22Rv1 (cell line): Measurements from ENCODE around the gene MFAP3L.

ENCODE experiments used
- H3K27ac ChIP-seq: fragments of 450-650 bp; 2 replicates; pipeline ENCODE4 v1.5.1; 2017
- ZFX ChIP-seq: fragments of 450-650 bp; IDR thresholded peaks from 2 replicates; pipeline ENCODE4 v1.6.1; 2017; ENCODE audit warnings: antibody characterized with exemption, borderline replicate concordance
- TF ChIP-seq, protein P1 (sequence below): fragments of 450-650 bp; IDR thresholded peaks from 2 replicates; pipeline ENCODE4 v1.5.1; 2017; ENCODE audit warnings: mild to moderate bottlenecking

Gene MFAP3L

GRCh38 chr4:170022211-170022610, 4.0 kb downstream of the MFAP3L start:
- no peak overlapping the region for H3K27ac ChIP-seq
- no peak for TF ChIP-seq ZFX
- TF ChIP-seq, protein P1, sequence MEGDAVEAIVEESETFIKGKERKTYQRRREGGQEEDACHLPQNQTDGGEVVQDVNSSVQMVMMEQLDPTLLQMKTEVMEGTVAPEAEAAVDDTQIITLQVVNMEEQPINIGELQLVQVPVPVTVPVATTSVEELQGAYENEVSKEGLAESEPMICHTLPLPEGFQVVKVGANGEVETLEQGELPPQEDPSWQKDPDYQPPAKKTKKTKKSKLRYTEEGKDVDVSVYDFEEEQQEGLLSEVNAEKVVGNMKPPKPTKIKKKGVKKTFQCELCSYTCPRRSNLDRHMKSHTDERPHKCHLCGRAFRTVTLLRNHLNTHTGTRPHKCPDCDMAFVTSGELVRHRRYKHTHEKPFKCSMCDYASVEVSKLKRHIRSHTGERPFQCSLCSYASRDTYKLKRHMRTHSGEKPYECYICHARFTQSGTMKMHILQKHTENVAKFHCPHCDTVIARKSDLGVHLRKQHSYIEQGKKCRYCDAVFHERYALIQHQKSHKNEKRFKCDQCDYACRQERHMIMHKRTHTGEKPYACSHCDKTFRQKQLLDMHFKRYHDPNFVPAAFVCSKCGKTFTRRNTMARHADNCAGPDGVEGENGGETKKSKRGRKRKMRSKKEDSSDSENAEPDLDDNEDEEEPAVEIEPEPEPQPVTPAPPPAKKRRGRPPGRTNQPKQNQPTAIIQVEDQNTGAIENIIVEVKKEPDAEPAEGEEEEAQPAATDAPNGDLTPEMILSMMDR, result no peak

GRCh38 chr4:170017252-170017651, 8.9 kb downstream of the MFAP3L start:
- TF ChIP-seq ZFX, result no peak
- TF ChIP-seq, protein P1, result no peak

DNA sequence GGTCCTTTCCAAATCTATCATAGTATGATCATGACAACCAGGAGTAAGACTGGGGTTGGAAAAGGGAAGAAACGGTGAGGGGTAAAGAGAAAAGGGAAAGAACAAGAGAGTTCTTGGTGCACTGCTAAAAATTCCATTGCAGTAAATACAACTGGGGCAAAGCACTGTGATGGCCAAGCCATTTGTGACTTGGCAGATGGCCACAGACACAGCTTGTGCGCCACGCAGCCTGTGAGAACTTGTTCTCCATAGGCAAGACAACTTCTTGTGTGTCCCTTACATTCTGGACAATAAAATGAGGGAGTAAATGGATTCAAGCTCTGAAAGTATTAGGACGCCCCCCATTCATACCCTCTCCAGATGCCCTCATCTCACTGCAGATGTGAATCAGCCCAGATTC, 10.9 kb downstream of the MFAP3L start:
- no peak for TF ChIP-seq ZFX
- TF ChIP-seq, protein P1, result no peak
- no peak overlapping the region for H3K27ac ChIP-seq

More at GRCh38 chr4:170017252-170017651, 8.9 kb downstream of the MFAP3L start:
- H3K27ac ChIP-seq, result no peak overlapping the region

DNA sequence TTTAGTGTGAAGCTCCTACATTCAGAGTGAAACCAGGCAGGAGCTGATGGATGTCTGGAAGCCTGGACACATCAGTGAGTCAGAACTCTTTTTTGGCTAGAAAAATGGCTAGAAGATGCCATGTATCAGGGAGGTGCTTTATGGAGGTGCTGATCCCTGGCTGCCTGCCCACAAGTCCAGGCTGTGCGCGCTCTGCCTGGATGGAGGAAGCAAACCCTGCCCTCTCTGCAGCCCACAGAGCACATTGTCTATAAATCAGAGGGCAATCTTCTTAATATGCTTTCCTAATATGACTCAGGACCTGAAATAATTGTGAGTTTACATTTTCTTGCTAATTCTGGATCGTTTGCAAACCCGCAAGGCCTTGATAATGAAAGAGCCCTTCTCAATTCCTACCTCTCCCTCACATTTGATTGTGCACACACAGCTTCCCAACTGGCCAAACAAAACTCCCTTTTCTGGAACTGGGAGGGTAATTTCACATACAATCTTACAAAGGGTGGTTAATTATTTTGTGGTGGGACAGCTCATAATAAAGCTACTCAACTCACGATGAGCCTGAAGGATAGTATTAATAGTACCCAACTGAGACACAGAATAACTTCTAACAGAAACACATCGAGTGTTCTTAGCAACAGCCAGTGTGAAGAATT, 11.7 kb downstream of the MFAP3L start:
- TF ChIP-seq, protein P1, result no peak
- no peak for TF ChIP-seq ZFX
- no peak overlapping the region for H3K27ac ChIP-seq

DNA sequence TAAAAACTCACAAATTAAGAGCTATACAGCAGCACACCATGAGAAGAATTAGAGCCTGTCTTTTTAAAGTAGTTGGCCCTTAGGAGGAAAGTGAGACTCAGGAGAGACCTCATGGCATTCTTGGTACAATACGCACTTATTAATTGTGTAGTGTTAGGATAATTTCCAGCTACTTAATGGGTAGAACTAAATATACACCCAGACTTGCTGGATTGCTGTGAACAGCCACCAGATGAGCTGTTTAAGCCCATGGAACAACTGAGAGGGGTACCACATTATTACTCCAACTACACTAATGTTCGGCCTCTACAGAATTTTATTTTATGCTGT, 13.6 kb downstream of the MFAP3L start:
- no peak overlapping the region for H3K27ac ChIP-seq
- TF ChIP-seq, protein P1, result no peak
- TF ChIP-seq ZFX, result no peak

DNA sequence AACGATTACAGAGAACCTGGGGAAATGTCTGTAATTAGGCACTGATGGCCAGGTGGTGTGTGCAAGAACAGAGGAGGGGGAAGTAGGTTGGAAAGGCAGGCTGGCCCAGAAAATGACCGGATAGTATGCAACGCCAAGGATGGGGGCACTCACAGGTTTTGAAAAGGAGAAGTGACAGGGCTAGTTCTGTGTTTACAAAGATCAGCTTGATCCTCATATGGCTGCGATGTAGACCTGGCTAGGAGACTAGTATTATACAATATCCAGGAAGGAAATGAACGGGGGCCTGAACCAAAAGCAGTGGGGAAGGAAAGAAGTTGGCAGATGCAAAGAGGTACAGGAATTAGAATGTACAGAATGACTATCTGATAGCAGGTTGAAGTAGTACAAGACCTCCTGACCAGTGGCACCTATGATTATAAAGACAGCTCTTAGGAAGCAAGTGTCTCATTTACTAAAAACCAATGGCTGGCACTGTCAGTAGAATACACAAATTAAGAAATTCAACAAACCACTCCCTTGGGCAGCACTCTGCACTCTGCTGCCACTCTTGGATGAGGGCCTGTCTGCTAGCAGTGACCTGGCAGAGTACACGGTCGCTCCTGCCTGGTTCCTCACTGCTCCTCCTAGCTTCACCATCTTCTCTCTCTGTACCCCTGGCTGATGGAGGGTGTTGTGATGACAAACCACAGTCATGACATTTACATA, 14.1 kb downstream of the MFAP3L start:
- no peak overlapping the region for H3K27ac ChIP-seq
- no peak for TF ChIP-seq ZFX
- TF ChIP-seq, protein P1, result no peak

DNA sequence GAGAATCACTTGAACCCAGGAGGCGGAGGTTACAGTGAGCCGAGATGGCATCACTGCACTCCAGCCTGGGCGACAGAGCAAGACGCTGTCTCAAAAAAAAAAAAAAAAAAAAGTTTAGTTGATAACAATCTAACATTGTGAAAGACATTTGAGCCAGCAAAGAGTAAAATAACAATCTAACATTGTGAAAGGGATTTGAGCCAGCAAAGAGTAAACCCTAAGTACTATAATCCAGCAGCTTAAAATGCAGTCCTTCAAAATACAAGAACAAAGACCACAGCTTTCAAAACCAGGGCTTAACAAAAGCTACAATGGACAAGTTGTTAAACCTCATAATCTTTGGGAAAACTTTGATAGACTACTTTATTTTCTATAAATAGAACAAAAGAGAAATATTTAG, 16.9 kb downstream of the MFAP3L start:
- no peak overlapping the region for H3K27ac ChIP-seq
- TF ChIP-seq, protein P1, result no peak
- no peak for TF ChIP-seq ZFX
